AG10803 (cell line): Measurements from ENCODE around the gene BOD1.
A peak's percentile ranks its signal among the peaks of the same experiment; 100 is the strongest.

Experiments
- DNase-seq: peaks from one replicate; pipeline ENCODE4 v3.0.0; 2010; ENCODE audit warnings: low read depth
- H3K4me3 ChIP-seq: 2 replicates; pipeline ENCODE4 v1.5.1; 2011; ENCODE audit warnings: mild to moderate bottlenecking, low read length, control low read depth
- CTCF ChIP-seq: conservative IDR thresholded peaks from 2 replicates; pipeline ENCODE4 v1.5.1; 2011; ENCODE audit warnings: mild to moderate bottlenecking, low read length, control low read depth, inconsistent platforms

Gene BOD1

GRCh38 chr5:173645890-173646574 lies 29.6 kb upstream of the BOD1 start:
- H3K4me3 ChIP-seq, result no peak overlapping the region
- no peak for TF ChIP-seq CTCF
- no peak for DNase-seq

GRCh38 chr5:173645437-173645807 lies 29.0 kb upstream of the BOD1 start:
- H3K4me3 ChIP-seq, result no peak overlapping the region
- no peak for TF ChIP-seq CTCF
- peak; percentile 54 for DNase-seq

DNA sequence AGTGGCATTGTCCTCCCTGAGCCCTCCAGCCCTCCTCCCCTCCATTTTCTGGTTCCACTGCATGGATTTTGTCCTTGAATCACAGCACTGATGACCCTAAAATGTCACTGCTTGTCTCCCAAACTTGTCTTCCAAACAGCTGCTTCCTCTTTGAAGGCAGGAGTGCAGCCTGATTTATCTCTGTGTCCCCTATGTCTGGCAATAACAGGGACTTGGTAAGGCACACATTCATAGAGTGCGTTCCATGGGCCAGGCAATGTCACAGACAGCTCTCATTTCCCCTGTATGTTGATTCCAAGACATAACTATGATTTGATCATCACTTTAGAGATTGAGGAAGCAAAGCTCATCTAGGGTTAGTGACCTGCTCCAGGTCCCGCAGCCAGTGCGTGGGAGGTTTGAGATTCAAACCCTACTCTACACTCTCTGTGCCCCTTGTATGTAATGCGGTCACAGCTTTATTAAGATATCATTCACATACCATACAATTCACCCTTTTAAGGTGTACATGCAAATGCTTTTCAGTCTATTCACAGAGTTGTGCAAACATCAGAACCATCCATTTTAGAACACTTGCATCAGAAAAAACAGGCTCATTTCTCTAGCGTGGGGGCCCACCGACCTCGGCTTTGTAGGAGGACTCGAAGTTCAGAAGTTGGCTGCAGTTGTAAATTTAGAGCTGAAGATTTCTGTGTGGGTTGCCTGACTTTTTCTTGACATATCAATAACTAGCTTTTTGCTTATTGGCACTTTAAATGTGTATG lies 28.4 kb upstream of the BOD1 start:
- TF ChIP-seq CTCF, result no peak
- no peak overlapping the region for H3K4me3 ChIP-seq
- DNase-seq, result peak; percentile 12

DNA sequence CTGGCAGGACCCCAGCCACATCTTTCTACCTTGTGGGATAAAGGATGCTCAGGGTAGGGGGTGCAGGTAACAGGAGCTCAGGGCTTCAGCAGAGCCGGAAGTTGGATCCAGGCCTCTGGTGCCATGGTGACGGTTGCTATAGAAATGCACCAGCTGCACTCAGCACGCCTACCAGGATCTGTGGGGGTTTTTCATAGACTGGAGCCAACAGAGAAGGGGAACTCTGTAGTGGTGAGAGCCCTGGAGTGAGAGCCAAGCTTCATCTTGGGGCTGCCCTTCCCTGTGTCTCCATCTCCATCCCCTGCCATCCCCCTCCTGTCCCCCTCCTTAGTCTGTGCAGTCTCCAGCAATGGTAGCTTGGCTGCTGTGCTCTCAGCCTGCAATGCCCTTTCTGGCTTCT lies 27.5 kb upstream of the BOD1 start:
- no peak overlapping the region for H3K4me3 ChIP-seq
- TF ChIP-seq CTCF, result no peak
- DNase-seq, result no peak

DNA sequence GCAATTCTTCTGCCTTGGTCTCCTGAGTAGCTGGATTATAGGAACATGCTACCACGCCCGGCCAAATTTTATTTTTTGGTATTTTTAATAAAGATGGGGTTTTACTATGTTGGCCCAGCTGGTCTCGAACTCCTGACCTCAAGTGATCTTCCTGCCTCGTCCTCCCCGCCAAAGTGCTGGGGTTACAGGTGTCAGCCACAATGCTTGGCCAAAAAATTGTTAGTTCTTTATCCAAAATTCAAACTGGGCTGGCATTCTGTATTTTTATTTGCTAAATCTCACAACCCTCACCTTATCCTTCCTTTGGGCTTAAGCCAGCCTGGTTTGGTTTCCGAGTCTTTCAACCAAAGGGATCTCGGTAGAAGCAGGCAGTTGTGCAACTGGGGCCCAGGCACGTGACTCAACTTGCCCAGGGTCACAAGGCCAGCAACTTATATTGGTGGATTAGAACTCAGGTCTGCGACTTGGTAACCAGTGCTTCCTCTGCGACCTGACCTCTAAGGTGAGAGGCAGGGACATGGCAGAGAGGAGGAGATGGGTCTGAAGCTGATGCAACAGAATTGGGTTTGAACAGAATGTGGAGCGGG lies 26.5 kb upstream of the BOD1 start:
- TF ChIP-seq CTCF, result no peak
- DNase-seq, result no peak
- H3K4me3 ChIP-seq, result no peak overlapping the region

DNA sequence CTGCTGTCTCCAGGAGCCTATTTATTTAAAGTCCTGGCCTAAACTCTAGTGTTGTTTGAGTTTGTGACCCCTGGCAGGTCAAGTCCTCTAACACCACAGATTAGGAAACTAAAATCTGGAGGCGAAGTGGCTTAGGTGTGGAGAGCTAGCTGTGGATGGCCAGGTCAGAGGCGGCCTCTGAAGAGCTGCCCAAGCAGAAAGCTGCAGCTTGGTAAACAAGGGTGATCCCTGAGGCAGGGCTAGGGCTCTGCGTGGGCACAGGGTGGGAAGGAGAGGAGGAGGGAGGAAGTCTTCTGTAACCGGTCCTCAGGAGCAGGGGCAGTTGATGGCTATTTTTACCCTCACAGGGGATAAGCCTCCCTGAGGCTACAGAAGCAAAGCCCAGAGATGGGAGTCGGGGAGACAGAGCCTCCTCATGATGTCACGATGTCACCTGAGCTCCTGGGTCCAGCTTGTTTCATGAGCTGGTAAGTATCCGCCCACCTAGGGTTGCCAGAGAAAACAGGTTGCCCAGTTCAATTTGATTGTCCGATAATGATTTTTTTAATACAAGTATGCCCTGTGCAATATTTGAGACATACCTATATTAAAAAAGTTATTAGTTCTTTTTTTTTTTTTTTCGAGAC lies 25.9 kb upstream of the BOD1 start:
- H3K4me3 ChIP-seq, result no peak overlapping the region
- no peak for DNase-seq
- TF ChIP-seq CTCF, result no peak
